ENCODE data around the gene TCF7.

The TCF7 gene

DNA sequence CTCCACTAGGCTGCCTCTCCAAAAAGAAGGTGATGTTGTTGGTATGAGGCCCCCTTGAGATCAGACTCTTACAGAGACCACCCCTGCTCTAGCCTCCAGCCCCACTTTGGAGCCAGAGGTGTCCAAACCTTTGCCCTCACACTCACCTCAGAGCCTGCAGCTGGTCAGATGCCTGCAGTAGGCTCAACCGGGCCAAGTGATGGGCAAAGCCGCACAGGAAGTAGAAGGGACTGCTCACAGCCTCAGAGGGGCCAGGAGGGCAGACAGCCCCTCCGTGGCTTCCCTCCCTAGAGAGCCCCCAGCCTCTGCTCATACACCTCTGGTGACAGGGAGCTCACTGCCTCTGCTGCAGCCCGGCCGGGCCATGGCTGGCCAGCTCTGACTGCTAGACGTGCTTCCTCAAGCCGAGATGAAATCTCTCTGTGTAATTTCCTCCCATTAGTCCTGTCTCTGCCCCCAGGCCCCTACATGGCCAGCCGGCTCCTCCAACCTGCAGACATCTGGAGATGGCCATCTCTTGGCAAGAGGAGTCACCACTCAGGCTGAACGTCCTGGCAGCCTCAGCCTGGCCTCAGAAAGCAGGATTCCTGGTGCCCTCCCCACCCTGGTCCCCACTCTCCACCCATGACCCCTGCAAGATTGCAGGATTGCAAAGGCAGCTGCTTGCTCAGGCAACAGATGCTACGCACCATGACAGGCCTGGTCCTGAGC, 7.3 kb upstream of the TCF7 start:
- DNase-seq (ENCODE audit: low read depth) = no peak
- no peak overlapping the region for H3K4me3 ChIP-seq (ENCODE audit: low read depth, low read length)
- TF ChIP-seq, protein P1, sequence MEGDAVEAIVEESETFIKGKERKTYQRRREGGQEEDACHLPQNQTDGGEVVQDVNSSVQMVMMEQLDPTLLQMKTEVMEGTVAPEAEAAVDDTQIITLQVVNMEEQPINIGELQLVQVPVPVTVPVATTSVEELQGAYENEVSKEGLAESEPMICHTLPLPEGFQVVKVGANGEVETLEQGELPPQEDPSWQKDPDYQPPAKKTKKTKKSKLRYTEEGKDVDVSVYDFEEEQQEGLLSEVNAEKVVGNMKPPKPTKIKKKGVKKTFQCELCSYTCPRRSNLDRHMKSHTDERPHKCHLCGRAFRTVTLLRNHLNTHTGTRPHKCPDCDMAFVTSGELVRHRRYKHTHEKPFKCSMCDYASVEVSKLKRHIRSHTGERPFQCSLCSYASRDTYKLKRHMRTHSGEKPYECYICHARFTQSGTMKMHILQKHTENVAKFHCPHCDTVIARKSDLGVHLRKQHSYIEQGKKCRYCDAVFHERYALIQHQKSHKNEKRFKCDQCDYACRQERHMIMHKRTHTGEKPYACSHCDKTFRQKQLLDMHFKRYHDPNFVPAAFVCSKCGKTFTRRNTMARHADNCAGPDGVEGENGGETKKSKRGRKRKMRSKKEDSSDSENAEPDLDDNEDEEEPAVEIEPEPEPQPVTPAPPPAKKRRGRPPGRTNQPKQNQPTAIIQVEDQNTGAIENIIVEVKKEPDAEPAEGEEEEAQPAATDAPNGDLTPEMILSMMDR (IDR thresholded peaks at IDR 0.05; ENCODE audit: insufficient read depth, low read depth, low read length, missing control alignments) = no peak

DNA sequence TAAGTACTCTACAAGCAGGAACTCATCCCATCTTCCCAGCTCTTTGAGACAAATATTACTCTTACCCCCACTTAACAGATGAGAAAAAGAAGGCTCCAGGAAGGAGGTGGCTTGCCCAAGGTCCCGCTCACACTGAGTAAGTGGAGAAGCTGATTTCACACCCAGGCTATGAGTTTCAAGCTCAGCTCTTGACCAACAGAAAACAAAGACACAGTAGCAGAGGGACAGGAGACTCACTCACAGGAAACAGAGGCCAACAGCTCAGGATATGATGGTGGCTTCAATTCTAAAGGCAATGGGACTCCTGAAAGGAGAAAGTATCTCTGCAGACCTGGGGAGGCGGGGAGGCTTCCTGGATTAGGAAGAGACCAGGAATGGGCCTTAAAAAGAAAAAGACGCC, 6.7 kb upstream of the TCF7 start:
- DNase-seq (ENCODE audit: low read depth) = no peak
- TF ChIP-seq, protein P1 (IDR thresholded peaks at IDR 0.05; ENCODE audit: insufficient read depth, low read depth, low read length, missing control alignments) = no peak
- H3K4me3 ChIP-seq (ENCODE audit: low read depth, low read length) = no peak overlapping the region

DNA sequence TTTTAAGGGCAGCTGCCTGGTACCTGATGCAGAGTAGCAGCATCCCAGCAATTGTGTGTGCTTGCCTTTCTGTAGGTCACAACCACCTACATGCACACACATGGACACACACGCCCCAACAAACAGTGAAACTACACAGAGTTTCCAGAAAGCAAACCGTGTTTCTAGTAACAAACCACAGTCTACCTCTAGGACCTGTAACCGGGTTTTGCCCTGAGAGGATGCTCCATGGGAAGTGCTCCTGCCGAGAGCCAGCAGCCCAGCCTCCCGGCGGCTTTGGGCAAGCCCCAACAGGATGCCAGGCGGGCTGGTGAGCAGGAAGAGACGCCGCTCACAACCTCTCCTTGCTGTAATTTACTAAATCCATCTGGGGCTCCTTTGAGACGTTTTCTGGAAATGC, 4.1 kb upstream of the TCF7 start:
- no peak overlapping the region for H3K4me3 ChIP-seq (ENCODE audit: low read depth, low read length)
- TF ChIP-seq, protein P1 (IDR thresholded peaks at IDR 0.05; ENCODE audit: insufficient read depth, low read depth, low read length, missing control alignments) = no peak
- peak; percentile 71 for DNase-seq (ENCODE audit: low read depth)

DNA sequence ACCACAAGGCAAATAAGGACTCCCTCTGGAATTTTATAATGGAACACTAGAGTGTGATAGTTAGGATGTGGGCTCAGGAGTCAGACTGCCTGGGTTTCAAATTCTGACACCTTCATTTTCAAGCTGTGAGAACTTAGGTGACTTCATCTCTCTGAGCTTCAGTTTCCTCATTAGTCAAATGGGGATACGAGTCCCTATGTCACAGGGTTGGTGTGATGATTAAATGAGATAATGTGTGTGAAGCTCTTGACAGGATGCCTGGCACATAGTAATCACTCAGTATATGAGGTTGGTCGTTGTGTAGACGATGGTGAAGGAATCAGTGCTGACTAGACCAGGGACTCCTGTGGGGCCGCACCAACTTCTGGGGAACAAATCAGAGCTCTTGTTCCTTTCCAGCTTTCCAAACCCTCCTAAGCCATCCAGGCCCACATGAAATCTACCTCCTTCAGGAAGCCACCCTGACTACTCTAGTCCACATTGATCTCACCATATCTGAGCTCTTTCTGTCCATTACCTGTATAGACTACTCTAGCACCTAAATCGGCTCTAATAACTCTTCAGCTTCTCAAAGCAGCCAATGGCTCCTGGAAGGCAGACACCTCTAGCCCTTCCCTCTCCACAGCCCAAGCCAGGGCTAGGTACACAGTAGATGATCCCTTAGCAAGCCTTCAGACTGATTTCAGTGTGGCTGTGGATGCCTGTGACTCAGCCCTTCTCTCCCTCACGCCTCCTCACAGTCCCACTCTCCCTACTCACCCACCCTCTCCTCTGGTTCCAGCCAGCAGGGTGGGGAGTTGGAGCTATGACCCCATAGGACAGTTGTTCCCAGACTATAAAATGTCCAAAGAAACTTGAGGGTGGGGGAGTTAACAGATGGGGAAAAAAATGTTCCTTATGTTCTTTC, 2.5 kb upstream of the TCF7 start:
- DNase-seq (ENCODE audit: low read depth) = peak; percentile 72
- TF ChIP-seq, protein P1 (IDR thresholded peaks at IDR 0.05; ENCODE audit: insufficient read depth, low read depth, low read length, missing control alignments) = no peak
- H3K4me3 ChIP-seq (ENCODE audit: low read depth, low read length) = no peak overlapping the region

DNA sequence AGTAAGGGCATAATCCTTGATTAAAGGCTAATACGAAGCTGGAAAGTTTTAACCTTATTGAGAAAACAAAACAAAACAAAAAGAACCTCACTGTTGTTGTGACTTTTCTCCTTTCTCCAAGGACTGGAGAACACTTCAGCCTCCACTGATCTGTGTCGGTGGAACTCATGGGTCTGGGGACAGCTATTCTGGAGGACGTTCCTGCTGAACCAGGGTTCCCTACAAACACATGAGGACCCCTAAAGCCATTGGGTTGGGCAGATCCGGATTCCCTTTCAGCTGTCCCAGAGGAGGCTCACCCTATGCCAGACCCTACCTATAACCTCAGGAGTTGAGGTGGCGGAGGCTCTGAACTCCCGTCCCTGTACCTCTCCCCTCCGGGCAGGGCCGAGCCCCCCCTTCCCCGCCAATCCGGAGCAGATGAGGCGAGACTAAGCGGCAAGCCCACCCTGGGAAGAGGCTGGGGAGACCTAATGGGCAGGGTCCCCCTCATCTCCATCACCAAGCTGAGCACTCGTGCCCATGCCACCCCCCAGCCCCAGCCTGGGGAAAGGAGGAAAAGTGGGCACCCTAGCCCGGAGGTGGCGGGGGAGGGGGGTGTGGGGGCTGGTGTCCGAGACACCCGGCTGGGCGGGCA, 1.6 kb upstream of the TCF7 start:
- no peak overlapping the region for H3K4me3 ChIP-seq (ENCODE audit: low read depth, low read length)
- no peak for DNase-seq (ENCODE audit: low read depth)
- TF ChIP-seq, protein P1 (IDR thresholded peaks at IDR 0.05; ENCODE audit: insufficient read depth, low read depth, low read length, missing control alignments) = no peak

DNA sequence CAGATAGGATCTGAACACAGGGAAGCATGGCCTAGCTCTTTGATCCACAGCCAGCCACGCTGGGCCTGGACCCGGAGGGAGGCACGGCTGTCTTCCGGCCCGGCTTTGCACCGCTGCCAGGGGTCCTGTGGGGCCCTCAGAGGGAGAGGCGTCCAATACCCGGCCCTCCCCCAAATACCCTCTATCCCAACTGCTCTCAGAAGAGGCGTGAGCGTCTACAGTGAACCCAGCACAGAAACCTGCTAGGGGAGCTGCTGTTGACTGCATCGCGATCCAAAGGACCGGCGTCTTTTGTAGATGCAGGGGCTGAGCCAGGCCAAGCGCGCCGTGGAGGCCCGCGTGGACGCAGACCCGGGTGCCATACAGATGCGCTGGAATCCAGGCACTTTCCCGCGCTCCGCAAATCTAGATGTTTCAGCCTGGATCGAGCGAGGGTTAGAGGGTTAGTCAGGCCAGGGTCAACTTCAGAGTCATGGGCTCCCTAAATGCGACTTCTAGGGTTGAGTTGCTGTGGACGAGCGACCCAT, 1.1 kb upstream of the TCF7 start:
- H3K4me3 ChIP-seq (ENCODE audit: low read depth, low read length) = peak overlapping the region; percentile 68
- TF ChIP-seq, protein P1 (IDR thresholded peaks at IDR 0.05; ENCODE audit: insufficient read depth, low read depth, low read length, missing control alignments) = no peak
- no peak for DNase-seq (ENCODE audit: low read depth)

Measured in GM12865 (cell line).